ENCODE results near the gene PTPRN2. TPM values are rescaled to one million over a fixed set of nuclear protein-coding genes. Genes with fewer than 3 reads are reported as not detected.

The PTPRN2 gene
- total and polyA plus RNA-seq, 4 experiments from 2014 or later: 1.7 to 2.6 (median 1.9) TPM

DNA sequence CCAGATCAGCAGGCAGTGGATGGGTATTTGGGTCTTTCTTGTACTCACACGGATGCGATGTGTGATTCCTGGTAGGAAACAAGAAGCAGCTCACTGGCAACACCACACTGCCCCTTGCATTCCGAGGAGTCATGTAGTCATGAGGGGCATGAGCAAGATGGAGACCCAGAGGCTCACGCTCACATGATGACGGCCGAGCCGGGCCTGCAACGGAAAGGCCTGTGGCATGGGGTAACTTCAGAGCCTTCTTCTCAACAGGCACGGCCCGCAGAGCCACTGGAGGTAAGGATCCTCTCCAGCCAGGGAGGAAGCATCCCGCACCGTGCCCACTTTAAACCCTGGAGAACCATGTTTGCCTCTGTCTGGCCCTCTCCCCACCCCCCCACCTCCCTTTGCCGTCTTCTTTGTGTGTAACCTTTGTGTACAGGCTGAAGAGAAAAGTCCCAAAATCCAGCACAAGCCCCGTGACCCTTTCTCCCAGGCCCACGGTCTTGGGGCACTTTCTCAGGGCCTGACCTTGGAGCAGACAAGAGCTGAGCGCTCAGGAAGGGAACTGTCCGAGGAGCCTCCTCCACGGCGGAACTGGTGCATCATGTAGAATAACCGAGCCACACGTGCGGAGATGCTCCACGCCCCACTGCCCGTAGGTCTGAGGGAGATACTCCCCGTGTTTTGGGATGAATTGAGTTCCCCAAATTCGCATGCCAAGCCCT lies 734.4 kb downstream of the PTPRN2 start:
- Histone ChIP-seq H3K36me3 (ENCODE audit: insufficient read depth, low read length) (no peaks in the 10 kb centered on the region), H3K4me1 (ENCODE audit: insufficient read depth, low read length) (peaks cover 18% of the 10 kb centered on the region), H3K27ac (ENCODE audit: low read depth, low read length) (no peak overlapping the region), H3K27me3 (ENCODE audit: insufficient read depth, low read length) (no peaks in the 10 kb centered on the region), H3K4me3 (ENCODE audit: low read length in 2 of 2) (no peak overlapping the region), H3K9me3 (ENCODE audit: control insufficient read depth in 1 of 2, low read length in 2 of 2) (no peaks in the 10 kb centered on the region)
- Mint-ChIP-seq H3K27me3 (no peaks in the 10 kb centered on the region), H3K4me3 (no peak overlapping the region), H3K4me1 (peaks cover 5 to 16% (median 8%) of the 10 kb centered on the region in 4 donors), H3K27ac (no peak overlapping the region), H3K9me3 (no peaks in the 10 kb centered on the region), H3K36me3 (no peaks in the 10 kb centered on the region)
- ChIA-PET CTCF (ENCODE audit: partially characterized antibody) (no interaction called here), POLR2A (ENCODE audit: partially characterized antibody) (interaction anchor here (2.2 kb wide), 1 partner anchor 18 kb away, joined by 15 read pairs; no protein-coding TSS in a partner anchor)
- intact Hi-C loops (cut with micrococcal nuclease): no loop called here
- no peak for DNase-seq

DNA sequence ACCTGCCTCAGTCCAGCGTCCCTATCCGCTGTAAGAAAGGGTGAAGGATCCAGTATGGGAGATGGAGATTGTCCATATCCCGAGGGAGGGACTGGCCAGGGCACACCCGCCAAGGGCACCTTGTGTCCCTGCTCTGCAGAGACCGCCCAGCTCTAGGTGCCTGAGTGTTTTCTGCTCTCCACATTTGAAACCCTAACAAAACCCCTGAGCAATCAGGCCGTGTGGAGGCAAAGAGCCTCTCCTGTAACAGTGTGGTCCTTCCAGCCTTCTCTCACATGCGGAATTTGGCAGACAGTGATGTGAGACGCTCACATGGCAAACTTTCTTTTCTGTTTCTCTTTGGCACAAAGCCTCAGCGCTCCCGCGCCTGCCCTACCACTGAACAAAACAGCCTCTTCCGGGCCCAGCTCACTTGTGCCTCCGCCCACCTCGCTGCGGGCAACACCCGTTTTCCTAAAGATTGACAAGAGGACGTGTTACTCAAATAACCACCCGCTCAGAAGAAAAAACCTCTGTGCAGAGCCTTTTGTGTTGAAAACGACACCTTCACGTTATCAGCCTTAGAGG lies 736.0 kb downstream of the PTPRN2 start:
- H3K36me3 Mint-ChIP-seq: no peaks in the 10 kb centered on the region
- peak; percentile 63 to 74 (median 71) for DNase-seq
- H3K9me3 ChIP-seq (ENCODE audit: control insufficient read depth in 1 of 2, low read length in 2 of 2): no peaks in the 10 kb centered on the region
- H3K27ac ChIP-seq (ENCODE audit: low read depth, low read length): peak overlapping the region; percentile 25
- peaks cover 5 to 16% (median 8%) of the 10 kb centered on the region in 4 donors for H3K4me1 Mint-ChIP-seq
- H3K27me3 Mint-ChIP-seq: no peaks in the 10 kb centered on the region
- H3K36me3 ChIP-seq (ENCODE audit: insufficient read depth, low read length): no peaks in the 10 kb centered on the region
- CTCF ChIA-PET (ENCODE audit: partially characterized antibody): no interaction called here
- no peaks in the 10 kb centered on the region for H3K27me3 ChIP-seq (ENCODE audit: insufficient read depth, low read length)
- H3K4me3 Mint-ChIP-seq: peak overlapping the region; percentile 77 to 92 (median 82)
- intact Hi-C loops (cut with micrococcal nuclease): loop anchor here (2.0 kb wide), 1 partner anchor 25 kb away; no protein-coding TSS in a partner anchor
- H3K27ac Mint-ChIP-seq: peak overlapping the region; percentile 82 to 95 (median 93)
- POLR2A ChIA-PET (ENCODE audit: partially characterized antibody): interaction anchor here (0.8 to 2.2 kb wide), 6 partner anchors 9 to 549 kb away, joined by 3 to 27 read pairs (median 6); no protein-coding TSS in a partner anchor
- peaks cover 18% of the 10 kb centered on the region for H3K4me1 ChIP-seq (ENCODE audit: insufficient read depth, low read length)
- H3K9me3 Mint-ChIP-seq: no peaks in the 10 kb centered on the region
- peak overlapping the region; percentile 27 to 42 for H3K4me3 ChIP-seq (ENCODE audit: low read length in 2 of 2)

DNA sequence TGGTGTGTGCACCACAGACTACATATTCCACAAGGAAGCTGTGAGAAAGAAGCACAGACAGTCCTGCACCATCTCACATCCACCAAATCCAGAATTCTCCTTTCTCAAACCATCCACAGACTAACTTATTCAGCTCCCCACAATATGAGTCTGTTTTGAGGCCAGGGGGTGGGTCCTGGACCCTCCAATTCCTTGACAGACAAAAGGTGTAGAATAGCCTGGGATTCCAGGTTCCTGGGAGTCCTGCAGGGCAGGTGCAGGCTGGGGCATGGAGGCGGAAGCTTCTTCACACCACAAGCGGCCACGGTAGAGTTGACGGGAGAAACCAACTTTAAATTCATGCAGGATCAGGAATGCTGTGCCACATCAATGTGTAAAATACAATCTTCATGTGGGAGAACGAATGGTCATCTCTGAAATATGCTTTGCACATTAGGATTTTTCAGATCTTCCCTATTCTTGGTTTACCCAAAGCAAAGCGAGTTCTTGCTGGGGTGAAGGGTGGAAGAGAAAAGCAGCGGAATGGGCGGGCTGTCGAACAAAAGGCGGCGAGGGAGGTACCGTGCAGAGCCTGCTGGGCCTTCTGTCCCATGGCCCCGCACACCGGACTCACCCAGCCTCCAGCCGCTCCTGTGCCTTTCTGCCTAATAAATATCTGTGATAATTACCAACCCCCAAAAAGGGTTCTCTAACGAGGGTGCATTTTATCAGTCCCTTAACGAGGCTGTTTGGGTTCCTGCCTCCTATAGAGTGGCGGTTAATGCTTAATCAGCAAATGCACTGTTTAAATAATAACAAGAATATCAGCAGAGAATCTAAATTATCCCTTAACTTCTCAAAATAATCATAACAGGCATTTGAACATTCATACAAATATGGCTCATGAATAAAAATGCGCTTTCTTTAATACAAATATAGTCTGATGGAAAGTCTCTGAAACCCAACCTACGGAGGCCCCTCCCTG lies 736.9 kb downstream of the PTPRN2 start:
- Mint-ChIP-seq H3K9me3 (no peaks in the 10 kb centered on the region), H3K36me3 (no peaks in the 10 kb centered on the region), H3K4me1 (peaks cover 5 to 16% (median 8%) of the 10 kb centered on the region in 4 donors), H3K27ac (peak overlapping the region in 6 of 7 donors; percentile 92 to 95 (median 94)), H3K27me3 (no peaks in the 10 kb centered on the region), H3K4me3 (peak overlapping the region in 7 of 8 donors; percentile 77 to 92 (median 83))
- CTCF ChIA-PET (ENCODE audit: partially characterized antibody): no interaction called here
- no peaks in the 10 kb centered on the region for H3K27me3 ChIP-seq (ENCODE audit: insufficient read depth, low read length)
- intact Hi-C loops (cut with micrococcal nuclease): loop anchor here (2.0 kb wide), 1 partner anchor 24 kb away; no protein-coding TSS in a partner anchor
- peaks cover 18% of the 10 kb centered on the region for H3K4me1 ChIP-seq (ENCODE audit: insufficient read depth, low read length)
- DNase-seq: no peak
- no peaks in the 10 kb centered on the region for H3K9me3 ChIP-seq (ENCODE audit: control insufficient read depth in 1 of 2, low read length in 2 of 2)
- no peaks in the 10 kb centered on the region for H3K36me3 ChIP-seq (ENCODE audit: insufficient read depth, low read length)
- POLR2A ChIA-PET (ENCODE audit: partially characterized antibody): interaction anchor here (1.3 to 2.2 kb wide), 4 partner anchors 10 to 224 kb away, joined by 4 to 27 read pairs (median 11); no protein-coding TSS in a partner anchor
- H3K27ac ChIP-seq (ENCODE audit: low read depth, low read length): peak overlapping the region; percentile 25
- H3K4me3 ChIP-seq (ENCODE audit: low read length in 2 of 2): peak overlapping the region; percentile 27 to 42

DNA sequence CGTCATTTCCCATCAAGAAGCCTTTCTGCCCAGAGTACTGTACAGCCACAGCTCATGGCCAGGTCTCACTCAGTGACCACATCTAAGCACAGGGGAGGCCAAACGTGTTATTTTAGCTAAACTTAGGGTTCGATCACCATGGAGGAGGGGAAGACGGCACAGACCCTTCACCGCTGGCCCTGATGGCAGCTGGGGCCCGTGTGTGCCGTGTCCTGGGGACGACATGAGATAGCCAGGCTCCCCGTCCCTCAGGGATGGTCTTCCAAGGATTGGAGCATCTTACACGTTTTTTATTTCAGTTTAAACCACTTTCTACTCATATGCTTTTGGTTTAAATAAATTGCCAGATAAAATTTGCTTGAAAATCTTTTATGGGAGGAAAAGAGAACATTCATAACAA lies 737.9 kb downstream of the PTPRN2 start:
- H3K9me3 ChIP-seq (ENCODE audit: control insufficient read depth in 1 of 2, low read length in 2 of 2): no peaks in the 10 kb centered on the region
- Mint-ChIP-seq H3K36me3 (no peaks in the 10 kb centered on the region), H3K9me3 (no peaks in the 10 kb centered on the region), H3K4me3 (no peak overlapping the region), H3K27ac (no peak overlapping the region), H3K4me1 (peaks cover 5 to 16% (median 8%) of the 10 kb centered on the region in 4 donors), H3K27me3 (no peaks in the 10 kb centered on the region)
- no peak for DNase-seq
- no peaks in the 10 kb centered on the region for H3K36me3 ChIP-seq (ENCODE audit: insufficient read depth, low read length)
- ChIA-PET CTCF (ENCODE audit: partially characterized antibody) (no interaction called here), POLR2A (ENCODE audit: partially characterized antibody) (interaction anchor here (1.3 kb wide), 1 partner anchor 25 kb away, joined by 3 read pairs; no protein-coding TSS in a partner anchor)
- H3K27ac ChIP-seq (ENCODE audit: low read depth, low read length): no peak overlapping the region
- no peak overlapping the region for H3K4me3 ChIP-seq (ENCODE audit: low read length in 2 of 2)
- H3K27me3 ChIP-seq (ENCODE audit: insufficient read depth, low read length): no peaks in the 10 kb centered on the region
- intact Hi-C loops (cut with micrococcal nuclease): loop anchor here (2.0 kb wide), 1 partner anchor 23 kb away; no protein-coding TSS in a partner anchor
- peaks cover 18% of the 10 kb centered on the region for H3K4me1 ChIP-seq (ENCODE audit: insufficient read depth, low read length)

DNA sequence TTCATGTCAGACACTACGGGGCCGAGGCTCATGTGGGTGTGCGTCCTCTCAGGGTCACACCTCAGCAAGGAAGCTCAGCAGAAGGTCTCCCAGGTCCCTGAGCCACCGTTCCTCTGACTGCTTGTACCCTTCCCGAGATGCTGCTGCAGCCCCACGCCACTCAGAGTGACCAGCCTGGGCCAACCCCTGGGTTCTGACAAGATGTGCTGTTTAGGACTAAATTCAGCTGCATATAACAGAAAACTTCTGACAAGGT lies 738.4 kb downstream of the PTPRN2 start:
- Histone ChIP-seq H3K27me3 (ENCODE audit: insufficient read depth, low read length) (no peaks in the 10 kb centered on the region), H3K36me3 (ENCODE audit: insufficient read depth, low read length) (no peaks in the 10 kb centered on the region), H3K9me3 (ENCODE audit: control insufficient read depth in 1 of 2, low read length in 2 of 2) (no peaks in the 10 kb centered on the region), H3K4me1 (ENCODE audit: insufficient read depth, low read length) (peaks cover 18% of the 10 kb centered on the region), H3K27ac (ENCODE audit: low read depth, low read length) (no peak overlapping the region), H3K4me3 (ENCODE audit: low read length in 2 of 2) (no peak overlapping the region)
- intact Hi-C loops (cut with micrococcal nuclease): no loop called here
- ChIA-PET POLR2A (ENCODE audit: partially characterized antibody) (interaction anchor here (0.8 to 1.3 kb wide), 2 partner anchors 22 to 26 kb away, joined by 3 read pairs; no protein-coding TSS in a partner anchor), CTCF (ENCODE audit: partially characterized antibody) (no interaction called here)
- DNase-seq: no peak
- Mint-ChIP-seq H3K27ac (no peak overlapping the region), H3K27me3 (peaks cover 2% of the 10 kb centered on the region in 2 donors), H3K9me3 (no peaks in the 10 kb centered on the region), H3K4me1 (peaks cover 5 to 16% (median 8%) of the 10 kb centered on the region in 4 donors), H3K36me3 (no peaks in the 10 kb centered on the region), H3K4me3 (no peak overlapping the region)

DNA sequence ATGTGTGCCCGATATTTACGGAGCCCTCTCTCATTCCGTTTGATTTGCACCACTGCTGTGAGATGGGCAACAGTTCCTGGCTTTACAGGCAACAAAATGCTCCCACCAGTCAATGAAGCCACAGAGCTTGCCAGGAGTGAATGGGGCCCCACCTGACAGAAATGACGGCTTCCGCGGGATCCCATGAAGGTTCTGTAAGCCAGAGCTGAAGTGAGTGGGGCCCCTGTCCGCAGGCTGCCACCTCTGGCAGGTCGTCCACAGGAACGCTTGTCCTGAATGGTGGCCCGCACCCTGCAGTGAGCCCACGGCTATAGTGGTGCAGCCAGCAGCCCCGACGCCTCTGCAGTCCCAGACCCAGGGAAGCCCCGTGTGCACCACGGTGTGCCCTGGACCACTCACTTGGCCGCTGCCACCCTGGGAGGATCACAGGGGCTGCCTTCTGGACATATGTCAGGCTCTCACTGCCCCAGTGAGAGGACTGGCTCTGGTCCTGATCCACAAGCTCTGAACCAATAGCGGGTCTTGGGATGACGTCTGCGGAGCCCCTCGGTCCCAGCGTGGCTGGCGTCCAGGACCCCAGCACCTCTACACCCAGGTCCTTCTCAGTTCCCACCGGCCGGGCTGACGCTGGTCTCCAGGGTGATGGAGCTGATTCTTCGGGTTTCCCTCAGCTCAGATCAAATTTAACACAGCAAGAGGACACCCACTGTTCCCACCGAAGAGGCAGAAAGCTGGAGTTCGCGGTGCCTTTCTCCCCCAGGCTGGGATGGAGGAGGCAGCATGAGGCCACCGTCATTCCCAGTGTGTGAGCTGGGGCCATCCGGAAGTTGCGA lies 738.9 kb downstream of the PTPRN2 start:
- no peaks in the 10 kb centered on the region for H3K9me3 ChIP-seq (ENCODE audit: control insufficient read depth in 1 of 2, low read length in 2 of 2)
- CTCF ChIA-PET (ENCODE audit: partially characterized antibody): no interaction called here
- Mint-ChIP-seq H3K36me3 (no peaks in the 10 kb centered on the region), H3K4me3 (no peak overlapping the region), H3K9me3 (no peaks in the 10 kb centered on the region), H3K27me3 (peaks cover 2% of the 10 kb centered on the region in 2 donors), H3K27ac (no peak overlapping the region), H3K4me1 (peaks cover 5 to 16% (median 8%) of the 10 kb centered on the region in 4 donors)
- DNase-seq: no peak
- H3K27ac ChIP-seq (ENCODE audit: low read depth, low read length): no peak overlapping the region
- H3K36me3 ChIP-seq (ENCODE audit: insufficient read depth, low read length): no peaks in the 10 kb centered on the region
- no peaks in the 10 kb centered on the region for H3K27me3 ChIP-seq (ENCODE audit: insufficient read depth, low read length)
- intact Hi-C loops (cut with micrococcal nuclease): no loop called here
- peaks cover 18% of the 10 kb centered on the region for H3K4me1 ChIP-seq (ENCODE audit: insufficient read depth, low read length)
- H3K4me3 ChIP-seq (ENCODE audit: low read length in 2 of 2): no peak overlapping the region
- POLR2A ChIA-PET (ENCODE audit: partially characterized antibody): interaction anchor here (0.8 to 1.3 kb wide), 2 partner anchors 22 to 26 kb away, joined by 3 read pairs; no protein-coding TSS in a partner anchor

Data from CD4-positive, alpha-beta memory T cell (primary cell).